ENCODE data around the gene ANO9.

Gene ANO9, protein sequence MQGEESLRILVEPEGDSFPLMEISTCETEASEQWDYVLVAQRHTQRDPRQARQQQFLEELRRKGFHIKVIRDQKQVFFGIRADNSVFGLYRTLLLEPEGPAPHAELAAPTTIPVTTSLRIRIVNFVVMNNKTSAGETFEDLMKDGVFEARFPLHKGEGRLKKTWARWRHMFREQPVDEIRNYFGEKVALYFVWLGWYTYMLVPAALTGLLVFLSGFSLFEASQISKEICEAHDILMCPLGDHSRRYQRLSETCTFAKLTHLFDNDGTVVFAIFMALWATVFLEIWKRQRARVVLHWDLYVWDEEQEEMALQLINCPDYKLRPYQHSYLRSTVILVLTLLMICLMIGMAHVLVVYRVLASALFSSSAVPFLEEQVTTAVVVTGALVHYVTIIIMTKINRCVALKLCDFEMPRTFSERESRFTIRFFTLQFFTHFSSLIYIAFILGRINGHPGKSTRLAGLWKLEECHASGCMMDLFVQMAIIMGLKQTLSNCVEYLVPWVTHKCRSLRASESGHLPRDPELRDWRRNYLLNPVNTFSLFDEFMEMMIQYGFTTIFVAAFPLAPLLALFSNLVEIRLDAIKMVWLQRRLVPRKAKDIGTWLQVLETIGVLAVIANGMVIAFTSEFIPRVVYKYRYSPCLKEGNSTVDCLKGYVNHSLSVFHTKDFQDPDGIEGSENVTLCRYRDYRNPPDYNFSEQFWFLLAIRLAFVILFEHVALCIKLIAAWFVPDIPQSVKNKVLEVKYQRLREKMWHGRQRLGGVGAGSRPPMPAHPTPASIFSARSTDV

DNA sequence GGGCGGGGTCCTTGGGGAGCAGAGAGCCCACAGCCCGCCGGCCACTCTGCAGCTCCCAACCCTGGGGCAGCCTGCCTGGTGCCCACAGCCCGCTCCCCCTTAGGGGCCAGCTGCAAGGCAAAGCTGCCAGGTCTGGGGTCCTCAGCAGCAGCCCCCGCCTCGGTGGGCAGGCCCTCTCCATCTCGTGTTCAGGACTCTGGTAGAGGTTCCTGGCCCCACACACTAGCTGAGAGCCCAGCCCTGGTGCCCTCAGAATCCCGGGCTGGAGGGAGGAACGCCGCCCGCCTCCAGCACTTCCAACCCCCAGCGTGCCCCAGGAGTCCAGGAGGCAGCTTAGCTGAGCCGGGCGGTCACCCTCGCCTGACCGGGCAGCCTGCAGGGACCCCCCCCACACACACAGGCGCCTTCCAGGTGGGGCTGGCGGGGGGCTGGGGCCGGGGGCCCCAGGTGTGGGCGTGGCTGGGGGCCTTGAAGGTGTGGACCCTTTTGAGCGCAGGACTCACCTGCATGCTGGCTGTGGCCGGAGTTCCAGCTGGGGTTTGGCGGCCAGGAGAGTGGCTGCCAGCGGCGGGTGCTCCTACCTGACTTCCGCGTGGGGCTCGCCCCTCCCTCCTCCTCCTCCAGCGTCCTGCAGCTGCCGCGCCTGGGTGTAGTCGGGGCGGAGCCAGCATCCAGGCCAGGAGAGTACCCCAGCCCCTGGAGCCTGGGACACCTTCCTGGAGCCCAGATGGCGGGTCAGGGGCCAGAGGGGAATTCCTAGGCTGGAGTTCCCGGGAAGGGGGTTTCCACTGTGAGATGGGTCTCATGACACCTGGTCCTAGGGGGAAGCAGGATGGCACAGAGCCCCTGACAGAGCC lies at the start of gene ANO9:
Gene ANO9 (minus strand): TSS at position 594 of the 857 bp plus-strand sequence. CDS start 85 bp downstream, at position 509.
- DNase-seq (ENCODE audit: low read depth in 1 of 2, low spot score in 1 of 2) = peak; percentile 28 to 47

DNA sequence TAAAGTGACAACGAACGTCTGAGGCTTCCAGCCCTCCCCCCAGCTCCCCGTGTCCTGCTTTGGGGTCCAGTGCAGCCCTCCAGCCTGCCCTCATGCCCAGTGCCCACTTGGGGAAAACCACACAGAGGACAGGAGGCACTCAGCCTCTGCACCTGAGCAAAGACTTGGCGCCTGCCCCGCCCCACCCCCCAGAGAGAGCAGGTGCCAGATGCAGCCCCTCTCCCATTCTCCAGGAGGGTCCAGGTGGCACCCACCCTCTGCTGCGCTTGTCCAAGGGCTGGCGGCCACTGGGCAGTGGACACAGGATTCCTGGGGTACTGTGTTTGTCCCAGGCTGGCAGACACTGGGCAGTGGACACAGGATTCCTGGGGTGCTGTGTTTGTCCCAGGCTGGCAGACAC lies 49.5 kb upstream of the ANO9 start:
- DNase-seq (ENCODE audit: low read depth in 1 of 2, low spot score in 1 of 2) = no peak

DNA sequence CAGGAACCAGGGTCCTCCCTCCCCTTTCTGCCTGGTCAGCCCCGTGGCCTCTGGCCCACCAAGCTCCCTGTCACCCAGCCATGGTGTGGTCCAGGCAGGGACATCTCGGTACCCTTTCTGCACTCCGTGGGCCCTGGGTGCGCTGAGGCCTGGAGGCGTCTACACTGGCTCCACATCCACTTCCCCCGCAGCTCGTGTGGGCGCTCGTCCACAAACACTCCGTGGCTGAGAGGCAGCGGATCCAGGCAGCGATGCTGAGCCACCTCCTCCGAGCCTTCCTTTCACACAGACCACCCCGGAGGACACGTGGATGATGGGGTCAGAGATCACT lies 49.1 kb upstream of the ANO9 start:
- no peak for DNase-seq (ENCODE audit: low read depth in 1 of 2, low spot score in 1 of 2)

DNA sequence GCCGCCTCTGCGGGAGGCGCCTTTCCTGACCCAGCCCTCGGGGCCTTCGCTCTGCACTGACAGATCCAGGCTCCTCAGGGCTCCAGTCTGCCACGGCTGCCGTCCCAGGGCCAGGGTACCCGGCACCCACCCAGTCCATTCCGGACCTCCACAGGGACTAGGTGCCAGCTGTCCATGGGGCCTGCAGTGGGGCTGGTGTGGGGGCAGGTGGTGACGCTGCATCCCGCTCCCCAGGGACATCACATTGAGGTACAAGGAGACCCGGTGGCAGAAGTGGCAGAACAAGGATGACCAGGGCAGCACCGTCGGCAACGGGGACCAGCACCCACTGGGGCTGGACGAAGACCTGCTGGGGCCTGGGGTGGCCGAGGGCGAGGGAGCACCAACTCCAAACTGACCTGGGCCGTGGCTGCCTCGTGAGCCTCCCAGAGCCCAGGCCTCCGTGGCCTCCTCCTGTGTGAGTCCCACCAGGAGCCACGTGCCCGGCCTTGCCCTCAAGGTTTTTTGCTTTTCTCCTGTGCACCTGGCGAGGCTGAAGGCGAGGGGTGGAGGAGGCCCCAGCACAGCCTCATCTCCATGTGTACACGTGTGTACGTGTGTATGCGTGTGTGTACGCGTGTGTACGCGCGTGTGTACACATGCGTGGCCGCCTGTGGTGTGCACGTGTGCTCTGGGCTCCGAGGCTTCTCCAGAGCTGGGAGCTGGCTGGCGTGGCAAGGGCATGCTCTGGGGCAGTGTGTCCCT lies 48.5 kb upstream of the ANO9 start:
- DNase-seq (ENCODE audit: low read depth in 1 of 2, low spot score in 1 of 2) = no peak

DNA sequence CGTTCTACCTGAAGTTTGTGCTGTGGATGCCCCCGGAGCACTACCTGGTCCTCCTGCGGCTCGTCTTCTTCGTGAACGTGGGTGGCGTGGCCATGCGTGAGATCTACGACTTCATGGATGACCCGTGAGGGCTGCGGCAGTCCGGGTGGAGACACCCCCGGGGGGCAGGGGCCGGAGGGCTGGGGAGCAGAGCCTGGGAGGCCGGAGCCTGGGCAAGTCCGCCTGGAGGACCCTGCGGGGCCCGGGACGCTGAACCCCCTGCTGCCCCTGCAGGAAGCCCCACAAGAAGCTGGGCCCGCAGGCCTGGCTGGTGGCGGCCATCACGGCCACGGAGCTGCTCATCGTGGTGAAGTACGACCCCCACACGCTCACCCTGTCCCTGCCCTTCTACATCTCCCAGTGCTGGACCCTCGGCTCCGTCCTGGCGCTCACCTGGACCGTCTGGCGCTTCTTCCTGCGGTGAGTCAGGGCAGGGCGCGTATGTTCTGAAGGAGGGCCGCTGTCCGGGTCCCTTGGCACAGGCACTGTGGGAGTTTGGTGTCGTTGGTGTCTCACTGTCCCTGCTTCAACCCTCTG lies 47.9 kb upstream of the ANO9 start:
- DNase-seq (ENCODE audit: low read depth in 1 of 2, low spot score in 1 of 2) = no peak

DNA sequence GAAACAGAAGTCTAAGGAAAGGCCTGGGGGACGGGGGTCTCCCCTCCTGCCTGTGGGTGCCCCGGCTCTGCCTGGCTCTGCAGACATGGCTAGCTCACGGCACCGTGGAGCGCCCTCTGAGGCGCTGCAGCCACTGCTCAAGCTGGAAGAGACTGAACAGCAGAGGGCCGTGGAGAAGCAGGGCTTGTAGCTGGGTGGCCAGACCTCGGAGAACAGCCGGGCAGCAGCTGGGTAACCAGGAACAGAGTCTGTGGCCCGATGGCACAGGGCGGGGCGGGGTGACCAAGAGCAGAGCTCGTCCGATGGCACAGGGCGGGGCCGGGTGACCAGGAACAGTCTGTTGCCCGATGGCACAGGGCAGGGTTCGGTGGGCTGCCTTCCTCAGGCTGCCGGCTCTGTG lies 47.2 kb upstream of the ANO9 start:
- no peak for DNase-seq (ENCODE audit: low read depth in 1 of 2, low spot score in 1 of 2)

DNA sequence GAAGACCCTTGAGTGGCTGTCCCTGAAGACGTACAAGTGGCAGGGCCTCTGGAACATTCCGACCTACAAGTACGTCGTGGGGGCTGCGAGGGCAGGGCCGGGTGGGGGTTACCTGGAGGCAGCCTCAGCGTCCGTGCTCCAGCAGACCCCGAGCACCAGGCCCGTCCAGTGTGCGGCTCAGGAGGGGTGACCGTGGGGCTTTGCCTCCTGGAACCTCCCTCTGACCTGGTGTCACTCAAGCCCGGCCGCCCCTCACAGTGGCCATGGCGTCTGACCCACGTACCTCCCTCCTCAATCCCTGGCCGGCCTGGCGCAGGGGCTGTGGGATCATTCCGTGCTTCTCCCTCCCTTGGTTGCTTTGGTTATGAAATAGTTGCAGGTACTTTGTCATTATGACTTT lies 46.8 kb upstream of the ANO9 start:
- no peak for DNase-seq (ENCODE audit: low read depth in 1 of 2, low spot score in 1 of 2)

DNA sequence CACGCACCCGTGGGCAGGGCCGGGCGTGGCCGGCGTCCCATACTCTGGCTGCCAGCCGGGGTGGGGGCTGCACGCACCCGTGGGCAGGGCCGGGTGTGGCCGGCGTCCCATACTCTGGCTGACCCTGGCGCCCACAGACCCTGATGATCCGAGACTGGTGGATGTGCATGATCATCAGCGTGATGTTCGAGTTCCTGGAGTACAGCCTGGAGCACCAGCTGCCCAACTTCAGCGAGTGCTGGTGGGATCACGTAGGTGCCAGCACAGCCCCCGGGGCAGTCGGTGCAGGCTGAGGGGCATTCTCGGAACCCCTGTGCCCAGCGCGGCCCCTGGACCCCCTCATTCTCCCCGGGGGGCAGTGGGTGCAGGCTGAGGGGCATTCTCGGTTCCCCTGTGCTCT lies 46.3 kb upstream of the ANO9 start:
- DNase-seq (ENCODE audit: low read depth in 1 of 2, low spot score in 1 of 2) = no peak

DNA sequence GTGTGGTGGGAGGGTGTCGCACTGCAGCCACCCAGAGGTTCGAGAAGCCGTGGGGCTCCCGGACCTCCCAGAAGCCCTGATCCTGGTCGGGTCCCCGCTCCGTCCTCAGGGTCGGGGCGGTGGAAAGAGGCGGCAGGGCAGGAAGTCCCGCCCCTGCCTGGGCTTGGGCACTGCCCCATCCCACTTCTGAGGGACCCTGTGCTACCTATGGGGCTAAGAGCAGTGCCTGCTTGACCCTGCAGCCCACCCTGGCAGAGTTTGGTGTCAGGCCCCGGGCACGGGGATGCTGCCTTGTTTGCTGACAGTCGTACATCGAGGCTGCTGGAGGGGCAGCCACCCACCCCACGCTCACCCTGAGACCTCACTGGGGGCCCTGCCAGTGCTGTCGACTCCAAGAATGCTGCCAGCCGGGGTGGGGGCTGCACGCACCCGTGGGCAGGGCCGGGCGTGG lies 45.8 kb upstream of the ANO9 start:
- DNase-seq (ENCODE audit: low read depth in 1 of 2, low spot score in 1 of 2) = no peak

DNA sequence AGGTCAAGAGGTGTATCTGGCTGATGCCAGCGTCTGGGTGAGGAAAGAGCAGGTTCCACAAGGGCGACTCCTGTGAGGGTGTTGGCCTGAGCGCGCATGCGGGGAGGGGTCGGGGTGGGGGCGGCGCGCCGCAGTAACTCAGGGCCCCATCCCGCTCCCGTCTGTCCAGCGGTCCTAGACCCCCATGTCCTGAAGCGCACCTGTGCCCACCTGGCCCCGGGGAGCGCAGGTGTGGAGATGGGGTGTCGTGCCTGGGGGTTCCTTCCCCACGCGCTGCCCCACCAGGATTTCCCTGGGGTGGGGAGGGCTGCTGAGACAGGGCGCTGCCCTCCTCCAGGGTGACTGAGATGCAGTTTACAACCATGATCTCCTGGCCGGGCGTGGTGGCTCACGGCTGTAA lies 44.4 kb upstream of the ANO9 start:
- DNase-seq (ENCODE audit: low read depth in 1 of 2, low spot score in 1 of 2) = no peak

DNA sequence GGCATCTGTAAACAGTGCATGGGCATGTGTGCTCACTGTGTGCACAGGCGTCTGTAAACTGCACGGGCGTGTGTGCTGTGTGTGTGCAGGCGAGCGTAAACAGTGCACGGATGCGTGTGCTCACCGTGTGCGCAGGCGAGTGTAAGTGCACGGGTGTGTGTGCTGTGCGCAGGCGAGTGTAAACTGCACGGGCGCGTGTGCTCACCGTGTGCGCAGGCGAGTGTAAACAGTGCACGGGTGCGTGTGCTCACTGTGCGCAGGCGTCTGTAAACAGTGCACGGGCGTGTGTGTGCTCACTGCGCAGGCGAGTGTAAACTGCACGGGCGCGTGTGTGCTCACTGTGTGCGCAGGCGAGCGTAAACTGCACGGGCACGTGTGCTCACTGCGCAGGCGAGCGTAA lies 42.8 kb upstream of the ANO9 start:
- no peak for DNase-seq (ENCODE audit: low read depth in 1 of 2, low spot score in 1 of 2)

DNA sequence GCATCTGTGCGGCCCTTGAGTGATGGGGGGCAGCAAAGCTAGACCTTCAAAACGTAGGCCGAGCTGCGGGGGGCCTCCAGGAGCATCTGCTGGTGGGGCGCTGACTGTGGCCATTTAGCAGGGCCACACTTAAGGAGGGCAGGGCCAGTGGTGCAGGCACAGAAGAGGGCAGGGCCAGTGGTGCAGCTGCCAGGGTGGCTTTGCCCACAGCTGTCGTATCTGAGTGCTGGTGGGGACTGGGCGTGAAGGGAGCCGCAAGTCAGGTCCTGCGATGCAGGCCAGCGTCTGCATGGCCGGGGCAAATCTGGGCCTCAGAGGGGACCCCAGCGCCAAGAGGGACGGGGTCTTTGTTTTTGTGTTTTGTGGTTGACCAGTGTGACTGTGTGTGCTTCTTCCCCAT lies 37.5 kb upstream of the ANO9 start:
- no peak for DNase-seq (ENCODE audit: low read depth in 1 of 2, low spot score in 1 of 2)

DNA sequence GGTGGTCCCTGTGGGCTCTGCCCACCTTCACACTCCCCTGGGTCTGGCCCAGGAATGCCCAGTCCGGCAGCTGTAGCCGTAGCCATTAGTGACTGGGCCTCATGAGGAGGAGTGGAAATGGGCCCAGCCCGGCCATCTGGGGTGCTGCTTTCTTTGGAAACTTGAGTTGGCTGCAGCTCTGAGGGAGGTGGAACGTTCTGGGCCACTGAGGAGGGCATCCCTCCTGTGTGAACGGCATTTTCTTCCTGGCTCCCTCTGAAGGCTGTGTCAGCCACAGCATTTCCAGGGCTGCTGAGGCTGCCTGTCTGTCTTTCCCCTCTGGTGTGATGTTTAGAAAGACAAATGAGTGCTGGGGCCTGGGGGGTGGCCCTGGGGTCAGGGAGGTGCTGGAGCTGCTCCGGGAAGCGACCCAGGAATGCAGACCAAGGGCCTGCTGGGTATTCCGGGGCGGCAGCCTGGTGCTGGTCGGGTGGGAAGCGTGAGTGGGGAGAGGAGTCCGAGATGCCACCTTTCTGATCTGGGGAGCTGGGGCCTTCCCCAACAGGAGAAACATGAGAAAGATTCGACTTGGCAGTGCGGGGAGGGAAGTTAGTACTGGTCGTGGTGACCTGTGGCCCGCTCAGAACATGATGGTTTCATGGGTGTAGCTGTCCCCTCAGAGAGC lies 35.4 kb upstream of the ANO9 start:
- DNase-seq (ENCODE audit: low read depth in 1 of 2, low spot score in 1 of 2) = no peak

DNA sequence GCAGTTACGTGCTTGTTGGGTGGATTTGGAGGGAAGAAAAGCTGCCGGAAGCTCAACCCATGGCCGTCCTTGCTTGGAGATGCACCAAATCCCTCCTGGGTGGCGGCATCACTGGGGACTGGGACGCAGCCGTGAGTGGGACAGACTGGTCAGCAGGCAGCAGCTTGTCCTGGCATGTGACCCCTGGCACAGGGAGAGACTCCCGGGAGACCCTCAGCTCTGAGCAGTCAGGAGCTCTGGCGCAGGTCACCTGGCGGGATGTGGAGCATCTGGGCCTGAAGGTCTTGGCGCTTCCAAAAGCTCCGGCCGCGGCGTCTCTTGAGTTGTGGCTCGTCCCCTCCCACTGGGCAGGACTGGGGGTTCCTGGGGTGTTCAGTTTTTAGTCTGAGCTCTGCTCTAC lies 34.6 kb upstream of the ANO9 start:
- DNase-seq (ENCODE audit: low read depth in 1 of 2, low spot score in 1 of 2) = no peak

DNA sequence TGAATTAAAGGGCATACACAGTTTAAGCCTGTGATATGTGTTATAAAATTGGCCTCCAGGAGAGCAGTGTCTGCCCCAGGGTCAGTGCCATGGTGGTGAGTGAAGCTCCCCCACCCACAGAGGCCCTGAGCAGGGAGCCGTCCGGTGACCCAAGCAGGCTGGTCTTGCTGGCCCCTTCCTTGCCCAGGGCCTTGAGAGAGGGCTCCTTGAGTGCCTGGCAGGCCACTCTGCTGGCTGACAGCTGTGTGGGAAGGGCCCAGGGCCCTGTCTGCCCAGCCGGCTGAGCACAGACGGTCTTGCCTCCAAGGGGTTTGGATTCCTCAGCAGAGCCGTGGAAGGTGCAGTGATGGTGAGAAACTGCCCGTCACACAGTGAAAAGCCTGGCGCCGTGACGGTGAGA lies 34.1 kb upstream of the ANO9 start:
- no peak for DNase-seq (ENCODE audit: low read depth in 1 of 2, low spot score in 1 of 2)

DNA sequence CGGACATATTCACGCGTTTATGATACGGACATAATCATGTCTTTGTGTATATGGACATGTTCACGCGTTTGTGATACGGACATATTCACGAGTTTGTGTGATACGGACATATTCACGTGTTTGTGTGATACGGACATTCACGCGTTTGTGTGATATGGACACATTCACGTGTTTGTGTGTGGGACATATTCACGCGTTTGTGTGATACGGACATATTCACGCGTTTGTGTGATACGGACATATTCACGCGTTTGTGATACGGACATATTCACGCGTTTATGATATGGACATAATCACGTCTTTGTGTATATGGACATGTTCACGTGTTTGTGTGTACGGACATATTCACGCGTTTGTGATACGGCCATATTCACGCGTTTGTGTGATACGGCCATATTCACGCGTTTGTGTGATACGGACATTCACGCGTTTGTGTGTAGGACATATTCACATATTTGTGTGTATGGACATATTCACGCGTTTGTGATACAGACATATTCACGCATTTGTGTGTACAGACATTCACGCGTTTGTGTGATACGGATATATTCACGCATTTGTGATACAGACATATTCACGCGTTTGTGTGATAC lies 33.2 kb upstream of the ANO9 start:
- no peak for DNase-seq (ENCODE audit: low read depth in 1 of 2, low spot score in 1 of 2)

DNA sequence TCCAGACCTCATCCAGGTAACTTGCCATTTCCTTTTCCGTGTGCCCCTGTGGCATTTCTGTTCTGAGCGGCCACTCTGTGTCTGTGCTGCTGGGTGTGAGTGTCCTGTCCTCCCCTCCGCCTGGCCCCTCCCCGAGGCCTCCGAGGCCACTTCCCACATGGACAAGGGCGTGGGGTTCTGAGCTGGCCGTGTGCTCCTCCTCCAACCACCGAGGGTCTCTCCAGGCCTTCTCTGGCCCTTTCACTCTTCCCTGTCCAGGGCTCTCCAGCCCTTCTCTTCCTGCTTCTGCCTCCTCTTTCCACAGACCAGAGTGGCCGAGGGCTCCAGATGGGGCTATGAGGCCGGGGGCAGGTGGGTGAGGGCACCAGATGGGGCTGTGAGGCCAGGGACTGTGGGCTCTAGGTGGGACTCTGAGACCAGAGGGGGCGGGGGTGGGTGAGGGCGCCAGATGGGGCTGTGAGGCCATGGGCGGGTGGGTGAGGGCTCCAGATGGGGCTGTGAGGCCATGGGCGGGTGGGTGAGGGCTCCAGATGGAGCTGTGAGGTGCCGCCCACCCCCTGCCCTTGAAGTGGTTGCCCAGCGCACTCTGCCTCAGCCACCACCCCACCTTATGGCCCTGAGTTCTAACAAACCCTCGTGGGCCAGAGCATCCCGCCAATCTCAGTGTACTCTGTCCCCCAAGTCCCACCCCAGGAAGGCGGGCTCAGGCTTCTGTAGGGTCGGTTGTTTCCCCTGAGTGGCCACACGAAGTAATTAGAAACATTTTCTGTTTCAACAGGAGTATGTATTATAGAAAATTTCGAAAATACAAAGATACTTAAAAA lies 32.4 kb upstream of the ANO9 start:
- no peak for DNase-seq (ENCODE audit: low read depth in 1 of 2, low spot score in 1 of 2)

DNA sequence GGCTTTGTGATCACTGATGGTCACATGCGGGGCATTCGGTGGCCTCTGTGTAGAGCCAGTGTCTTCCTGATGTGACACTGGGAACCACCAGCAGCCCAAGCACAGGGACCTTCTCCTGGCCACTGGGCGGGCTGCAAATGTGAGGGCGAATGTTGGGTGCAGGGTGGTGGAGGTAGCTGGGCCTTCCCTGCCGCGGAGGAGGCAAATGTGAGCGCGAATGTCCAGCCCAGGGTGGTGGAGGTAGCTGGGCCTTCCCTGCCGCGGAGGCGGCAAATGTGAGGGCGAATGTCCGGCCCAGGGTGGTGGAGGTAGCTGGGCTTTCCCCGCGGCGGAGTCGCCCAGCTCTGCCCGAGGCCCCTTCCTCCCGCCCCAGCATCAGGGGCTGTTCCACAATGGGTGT lies 31.6 kb upstream of the ANO9 start:
- no peak for DNase-seq (ENCODE audit: low read depth in 1 of 2, low spot score in 1 of 2)

DNA sequence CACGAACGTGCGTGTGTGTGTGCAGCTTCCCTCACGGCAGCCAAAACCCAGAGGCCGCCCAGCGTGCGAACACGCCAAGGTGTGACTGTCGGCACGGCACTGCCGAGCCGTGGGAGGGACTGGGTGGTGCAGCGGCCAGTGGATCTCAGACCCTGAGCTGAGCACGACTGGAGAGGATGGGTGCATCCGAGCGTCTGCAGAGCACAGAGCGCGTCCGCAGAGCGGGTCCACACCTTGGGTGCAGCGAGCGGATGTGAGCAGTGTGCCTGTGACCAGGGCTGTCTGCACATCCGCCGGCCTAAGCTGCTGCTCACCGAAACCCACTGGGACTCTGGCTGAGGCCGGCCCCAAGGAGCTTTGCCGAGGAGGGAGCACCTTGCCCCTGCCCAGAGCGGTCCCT lies 31.0 kb upstream of the ANO9 start:
- no peak for DNase-seq (ENCODE audit: low read depth in 1 of 2, low spot score in 1 of 2)

Data from stimulated activated CD4-positive, alpha-beta T cell treated with anti-CD3 and anti-CD28 coated beads, Interleukin-15, amount 100 ng/mL, for 1 hour (primary cell).